ENCODE results near the gene PROSER3. TPM values are rescaled to one million over a fixed set of nuclear protein-coding genes. Genes with fewer than 3 reads are reported as not detected.

The PROSER3 gene
- total and polyA plus RNA-seq, 8 donors: 7.2 to 19.6 (median 8.6) TPM

- peak in 1 of 6 donors; percentile 53 for DNase-seq
- intact Hi-C loops (cut with DNase I): no loop called here
- Histone ChIP-seq H3K27me3 (no peaks in the 10 kb centered on the region), H3K4me3 (peak within 1 kb of the TSS; percentile 68 to 93 (median 80)), H3K4me1 (peaks cover 0 to 17% (median 8%) of the 10 kb centered on the region in 3 donors), H3K36me3 (peaks cover 0 to 4% (median 0%) of the 10 kb centered on the region in 3 donors), H3K9me3 (no peaks in the 10 kb centered on the region), H3K27ac (peak within 1 kb of the TSS; percentile 85 to 89 (median 86))
- WGBS, 2 donors: 19 to 23% methylated on average over 45 to 52 of the region's 52 CpGs
- no peak for FAIRE-seq
- no peak for ATAC-seq
- TF ChIP-seq CTCF (IDR thresholded peaks at IDR 0.05): no peak
Observed at GRCh38 chr19:35756377-35757230, 1.4 kb upstream of the PROSER3 start, which contains the start of gene HSPB6. TSS of gene HSPB6 (minus strand) at chr19:35757029. CDS start at chr19:35757008, 21 bp downstream.

GRCh38 chr19:35757231-35757748 is 686 bp upstream of the PROSER3 start:
- H3K27me3 ChIP-seq: no peaks in the 10 kb centered on the region
- H3K4me3 ChIP-seq: peak overlapping the region; percentile 23 to 93 (median 80)
- WGBS, 2 donors: 7 to 13% methylated on average over 18 to 19 of the region's 19 CpGs
- intact Hi-C loops (cut with DNase I): no loop called here
- H3K27ac ChIP-seq: peak overlapping the region; percentile 85 to 89 (median 86)
- no peaks in the 10 kb centered on the region for H3K9me3 ChIP-seq
- H3K4me1 ChIP-seq: peaks cover 0 to 17% (median 8%) of the 10 kb centered on the region in 3 donors
- no peak for TF ChIP-seq CTCF (IDR thresholded peaks at IDR 0.05)
- DNase-seq: peak in 4 of 6 donors; percentile 62 to 73 (median 73)
- FAIRE-seq: no peak
- peaks cover 0 to 4% (median 0%) of the 10 kb centered on the region in 3 donors for H3K36me3 ChIP-seq
- ATAC-seq: peak; percentile 13 to 28 (median 19)

- 91 to 93% methylated on average over 2 of the region's 2 CpGs for WGBS, 2 donors
- no peak overlapping the region for H3K4me3 ChIP-seq
- no peaks in the 10 kb centered on the region for H3K36me3 ChIP-seq
- no peak overlapping the region for H3K27ac ChIP-seq
- FAIRE-seq (no peak), DNase-seq (no peak), ATAC-seq (no peak)
- no peaks in the 10 kb centered on the region for H3K9me3 ChIP-seq
- TF ChIP-seq CTCF (IDR thresholded peaks at IDR 0.05): no peak
- peaks cover 0 to 17% (median 8%) of the 10 kb centered on the region in 3 donors for H3K4me1 ChIP-seq
- H3K27me3 ChIP-seq: no peaks in the 10 kb centered on the region
- intact Hi-C loops (cut with DNase I): no loop called here
Observed at GRCh38 chr19:35759697-35760096, 1.7 kb downstream of the PROSER3 start.

GRCh38 chr19:35760711-35761349 is 2.9 kb downstream of the PROSER3 start:
- H3K9me3 ChIP-seq: no peaks in the 10 kb centered on the region
- H3K27me3 ChIP-seq: no peaks in the 10 kb centered on the region
- TF ChIP-seq CTCF (IDR thresholded peaks at IDR 0.05): no peak
- WGBS, 2 donors: 88 to 96% methylated on average over 4 of the region's 4 CpGs
- DNase-seq (peak in 1 of 6 donors; percentile 43), ATAC-seq (no peak), FAIRE-seq (no peak)
- intact Hi-C loops (cut with DNase I): no loop called here
- H3K4me1 ChIP-seq: peaks cover 0 to 17% (median 8%) of the 10 kb centered on the region in 3 donors
- no peaks in the 10 kb centered on the region for H3K36me3 ChIP-seq
- H3K27ac ChIP-seq: no peak overlapping the region
- no peak overlapping the region for H3K4me3 ChIP-seq
